Stimulated activated CD8-positive, alpha-beta memory T cell treated with anti-CD3 and anti-CD28 coated beads, Interleukin-2, amount 100 ng/mL, for 1 hour (primary cell): ENCODE data around the gene NUP85.
"Not testable (repeated sequence)": the region's sequence is repeated elsewhere in the genome, so short reads cannot be mapped to it uniquely, and the experiment has no call there.

Source experiments
- DNase-seq, 2 donors: peaks; one replicate each; pipeline ENCODE4 v3.0.0-alpha.2; 2020; ENCODE audit warnings: low read depth in 2 of 2

The NUP85 gene

GRCh38 chr17:75269844-75270217, 64.4 kb downstream of the NUP85 start:
- DNase-seq: no peak

GRCh38 chr17:75270218-75270965, 64.9 kb downstream of the NUP85 start:
- DNase-seq: peak in 1 of 2 donors; percentile 24

GRCh38 chr17:75270966-75271232, 65.4 kb downstream of the NUP85 start, which contains the start of gene MIF4GD:
Gene MIF4GD, minus strand, starts transcription at chr17:75271231. Its CDS starts 1,036 bp downstream, at chr17:75270195.
- DNase-seq: no peak

- DNase-seq: peak; percentile 78 to 82
Measured at GRCh38 chr17:75271233-75271954, 65.9 kb downstream of the NUP85 start.

- no peak for DNase-seq
Measured at GRCh38 chr17:75271955-75272847, 66.7 kb downstream of the NUP85 start.

- no peak for DNase-seq
Measured at GRCh38 chr17:75272848-75273184, 67.3 kb downstream of the NUP85 start.

GRCh38 chr17:75273977-75274708, 68.7 kb downstream of the NUP85 start:
- DNase-seq: no peak

- DNase-seq: no peak
Measured at GRCh38 chr17:75277664-75278071, 72.2 kb downstream of the NUP85 start.

GRCh38 chr17:75280189-75280588, 74.7 kb downstream of the NUP85 start:
- not testable (repeated sequence) for DNase-seq

- DNase-seq: no peak
Measured at GRCh38 chr17:75285123-75285522, 79.6 kb downstream of the NUP85 start.
